NCI-H510A (cell line): ENCODE data around the gene ARF6.
"Not testable (repeated sequence)": the region's sequence is repeated elsewhere in the genome, so short reads cannot be mapped to it uniquely, and the experiment has no call there.

ENCODE experiments used
- DNase-seq: peaks from one replicate; lab custom pipeline; 2025; lab: John Stamatoyannopoulos, UW

The ARF6 gene

DNA sequence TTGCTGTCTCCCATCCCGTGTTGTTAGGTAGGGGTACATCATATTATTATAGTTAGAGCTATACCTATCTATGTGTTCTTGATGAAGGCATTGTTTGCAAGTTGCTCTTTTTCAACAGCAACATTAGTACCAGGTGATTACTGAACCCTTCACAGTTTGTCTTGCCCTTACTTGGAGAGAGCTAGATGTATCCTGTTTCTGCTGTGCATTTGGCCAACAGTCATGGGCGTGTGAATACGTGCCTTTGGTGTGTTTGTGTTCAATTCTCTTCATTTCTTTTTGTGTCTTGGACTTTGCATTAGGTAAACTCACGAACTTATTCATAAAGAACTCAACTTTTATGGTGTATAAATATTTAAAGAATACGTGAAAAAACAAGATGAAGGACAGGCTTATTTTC, 14.3 kb downstream of the ARF6 start:
- no peak for DNase-seq

DNA sequence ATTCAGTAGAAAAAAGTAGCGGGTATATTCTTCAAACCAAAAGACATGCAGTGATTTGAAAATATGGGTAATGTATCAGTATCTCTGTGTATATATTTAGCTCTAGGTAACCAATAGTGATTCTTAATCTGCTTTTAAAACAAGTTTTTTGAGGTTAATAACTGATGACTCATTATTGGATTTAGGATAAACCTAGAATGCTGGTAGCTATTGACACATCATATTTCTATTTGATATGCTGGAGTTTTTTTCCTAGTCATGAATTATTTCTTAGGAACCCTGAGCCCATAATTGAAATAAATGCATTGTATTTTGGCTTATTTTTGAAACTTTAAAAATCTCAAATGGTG, 15.5 kb downstream of the ARF6 start:
- no peak for DNase-seq

DNA sequence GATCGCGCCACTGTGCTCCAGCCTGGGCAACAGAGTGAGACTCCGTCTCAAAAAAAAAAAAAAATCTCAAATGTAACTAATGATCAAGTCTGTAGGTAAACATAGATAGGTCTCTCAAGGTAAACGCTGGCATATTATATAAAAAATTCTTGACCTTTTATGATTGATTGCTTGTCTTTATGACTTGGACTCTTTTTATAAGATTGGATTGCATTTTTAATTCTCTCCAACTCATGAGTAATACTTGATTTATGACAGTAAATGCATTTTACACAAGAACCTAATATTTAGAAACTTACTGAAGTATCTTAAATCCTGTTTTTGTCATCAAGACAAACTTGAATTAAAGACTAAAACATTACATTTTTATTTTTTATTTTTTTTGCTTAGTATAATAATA, 16.1 kb downstream of the ARF6 start:
- no peak for DNase-seq

DNA sequence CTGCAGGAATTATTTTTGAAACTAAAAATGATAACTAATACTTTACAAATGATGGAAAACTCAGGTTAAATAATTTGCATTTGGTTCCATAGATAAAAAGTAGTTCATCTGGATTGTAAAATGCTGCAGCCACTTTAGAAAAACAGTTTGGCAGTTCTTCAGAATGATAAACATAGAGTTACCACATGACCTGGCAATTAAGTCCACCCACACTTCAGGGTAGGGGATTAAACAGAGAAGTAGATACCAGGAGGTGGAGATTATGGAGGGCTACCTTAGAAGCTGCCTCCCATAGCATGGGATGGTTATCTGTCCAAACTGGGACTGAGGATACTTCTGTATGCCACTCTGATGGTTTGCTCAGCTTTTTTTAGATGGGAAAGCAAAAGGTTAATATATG, 22.2 kb downstream of the ARF6 start:
- DNase-seq = no peak

DNA sequence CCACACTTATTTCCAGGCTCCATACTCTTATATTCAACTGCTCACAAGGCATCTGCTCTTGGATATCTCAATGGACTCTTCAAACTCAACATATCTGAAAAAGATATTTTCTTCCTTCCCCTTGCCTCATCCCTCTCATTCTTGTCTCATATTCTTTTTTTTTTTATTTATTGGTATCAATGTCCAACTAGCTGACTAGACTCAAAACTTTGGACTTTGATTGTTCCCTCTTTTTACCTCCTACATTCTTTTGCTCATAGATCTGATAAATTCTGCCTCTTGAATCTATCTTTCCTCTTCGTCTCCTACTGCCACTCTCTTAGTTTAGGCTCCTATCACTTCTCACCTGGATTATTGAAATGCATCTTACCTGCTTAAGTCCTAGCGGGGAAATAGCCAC, 25.8 kb downstream of the ARF6 start:
- DNase-seq = no peak

DNA sequence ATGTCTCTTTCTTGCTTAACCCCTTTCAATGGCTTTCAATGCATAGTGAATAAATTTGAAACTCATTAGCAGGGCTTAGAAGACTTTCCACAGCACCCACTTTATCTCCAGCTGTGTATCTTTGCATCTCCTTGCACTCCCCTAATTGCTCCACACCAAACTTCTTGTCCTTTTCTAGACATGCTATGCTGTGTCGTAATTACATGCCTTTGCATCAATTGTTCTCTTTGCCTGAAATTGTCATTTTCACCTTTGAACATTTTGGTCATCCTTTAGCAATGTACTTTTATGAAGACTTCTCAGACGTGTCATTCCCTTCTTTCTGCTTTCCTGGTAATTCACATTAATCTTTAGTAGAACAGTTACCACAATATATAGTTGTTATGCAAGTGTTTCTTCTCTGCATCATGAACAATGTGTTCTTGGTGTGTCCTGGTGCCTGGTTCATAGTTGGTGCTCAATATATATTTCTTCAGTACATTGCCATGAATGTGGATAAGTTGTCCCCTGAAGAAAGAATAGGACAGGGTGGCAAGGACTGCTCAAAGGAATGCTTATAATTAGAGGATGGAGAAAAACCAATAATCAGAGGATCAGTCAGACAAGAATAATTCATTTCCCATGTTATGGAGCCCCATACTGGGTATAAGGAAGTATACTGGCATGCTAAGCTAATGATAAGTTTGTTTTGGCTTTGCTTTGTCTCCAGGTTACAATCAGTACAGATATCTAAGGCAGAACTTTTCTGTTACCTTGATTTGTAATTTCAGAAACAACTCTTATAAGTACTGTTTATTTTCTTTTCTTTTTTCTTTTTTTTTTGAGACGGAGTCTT, 27.2 kb downstream of the ARF6 start:
- no peak for DNase-seq

DNA sequence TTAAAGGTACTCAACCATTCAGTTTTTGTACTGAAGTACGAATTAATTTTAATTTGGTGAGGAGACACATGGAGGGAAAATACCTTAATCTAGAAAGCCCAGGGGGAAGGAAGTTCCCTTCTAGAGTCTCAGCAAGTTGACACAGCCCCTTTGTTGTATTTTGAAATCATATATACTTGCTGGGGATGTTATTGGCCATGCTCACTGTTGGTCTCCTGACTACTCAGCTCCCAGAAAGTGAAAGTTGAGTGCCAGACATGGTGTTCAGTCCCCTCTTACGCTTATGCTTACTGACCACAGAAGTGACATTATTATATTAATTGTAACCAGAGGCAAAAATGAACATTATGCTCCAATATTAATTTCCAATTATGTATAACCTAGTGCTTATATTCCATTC, 28.1 kb downstream of the ARF6 start:
- DNase-seq = no peak

DNA sequence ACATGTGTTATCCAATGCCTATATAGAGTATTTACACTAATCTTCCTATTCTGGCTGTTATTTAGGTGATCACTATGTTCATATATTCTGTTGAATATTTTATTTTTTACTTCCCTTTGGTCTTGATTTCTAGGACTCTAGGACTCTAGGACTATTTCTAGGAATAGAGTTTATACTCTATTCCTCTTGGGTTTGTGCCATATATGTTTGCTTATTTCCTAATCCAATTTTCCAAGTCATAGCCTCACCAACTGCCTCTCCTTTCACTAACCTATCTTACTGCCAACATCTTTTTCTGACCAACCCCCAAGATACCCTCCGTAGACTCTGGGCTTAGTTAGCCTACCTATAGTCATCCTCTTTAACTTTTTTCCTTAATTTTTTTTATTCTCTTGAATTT, 28.5 kb downstream of the ARF6 start:
- no peak for DNase-seq

DNA sequence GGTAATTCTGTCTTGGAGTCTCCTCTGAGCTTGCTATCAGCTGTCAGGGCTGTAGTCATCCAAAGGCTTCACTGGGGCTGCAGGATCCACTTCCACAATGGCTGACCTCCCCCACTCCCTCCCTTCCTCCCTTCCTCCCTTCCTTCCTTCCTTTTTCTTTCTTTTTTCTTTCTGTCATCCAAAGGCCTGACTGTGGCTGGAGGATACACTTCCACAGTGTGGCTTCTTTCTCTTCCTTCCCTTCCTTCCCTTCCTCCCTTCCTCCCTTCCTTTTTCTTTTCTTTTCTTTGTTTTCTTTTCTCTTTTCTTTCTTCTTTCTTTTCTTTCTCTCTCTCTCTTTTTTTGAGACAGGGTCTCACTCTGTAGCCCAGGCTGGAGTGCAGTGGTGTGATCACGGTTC, 30.6 kb downstream of the ARF6 start:
- DNase-seq = no peak

DNA sequence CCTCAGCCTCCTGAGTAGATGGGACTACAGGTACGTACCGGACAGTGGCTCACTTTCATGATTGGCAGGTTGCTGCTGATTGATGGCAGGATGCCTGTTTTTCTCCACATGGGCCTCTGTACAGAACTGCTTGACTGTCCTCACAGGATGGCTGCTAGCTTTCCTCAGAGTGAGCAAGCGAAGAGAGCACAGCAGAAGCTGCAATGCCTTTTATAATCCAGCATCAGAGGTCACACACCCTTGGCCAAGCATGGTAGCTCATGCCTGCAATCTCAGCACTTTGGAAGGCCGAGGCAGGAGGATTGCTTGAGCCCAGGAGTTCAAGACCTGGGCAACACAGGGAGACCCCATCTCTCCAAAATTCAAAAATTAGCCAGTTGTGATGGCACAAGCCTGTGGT, 31.0 kb downstream of the ARF6 start:
- DNase-seq = no peak

DNA sequence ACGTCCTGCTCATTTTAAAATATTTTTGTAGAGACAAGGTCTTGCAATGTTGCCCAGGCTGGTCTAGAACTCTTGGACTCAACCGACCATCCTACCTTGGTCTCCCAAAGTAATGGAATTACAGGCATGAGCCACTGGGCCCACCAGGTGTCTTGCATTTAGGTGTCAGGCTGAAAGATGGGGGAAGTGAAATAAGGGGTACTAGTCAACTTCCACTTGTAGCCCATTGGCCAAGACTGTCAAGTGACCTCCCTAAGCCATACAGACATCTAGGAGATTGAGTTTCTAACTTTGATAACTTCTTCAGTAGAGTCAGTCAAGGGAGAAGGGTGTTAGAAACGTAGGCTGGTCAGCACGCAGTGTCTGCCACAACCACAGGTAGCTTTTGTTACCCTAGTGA, 32.0 kb downstream of the ARF6 start:
- DNase-seq = no peak

DNA sequence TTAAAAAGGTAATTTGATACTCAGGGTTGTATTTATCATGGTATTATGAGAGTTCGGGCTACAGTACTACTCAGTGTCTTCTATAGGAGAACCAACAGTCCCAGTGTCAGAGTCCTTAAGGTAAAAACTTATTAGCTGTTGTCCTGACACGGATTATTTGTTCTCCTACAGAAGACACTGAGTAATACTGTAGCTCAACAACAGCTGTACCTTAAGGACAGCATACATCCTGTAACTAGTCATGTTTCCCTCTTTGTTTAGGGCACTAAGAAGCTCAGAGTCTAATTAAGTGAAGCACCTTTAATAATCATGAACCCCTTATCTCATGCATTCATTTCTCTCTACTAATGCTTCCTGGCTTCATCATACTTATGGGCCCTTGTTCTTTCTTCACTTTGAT, 33.9 kb downstream of the ARF6 start:
- no peak for DNase-seq

DNA sequence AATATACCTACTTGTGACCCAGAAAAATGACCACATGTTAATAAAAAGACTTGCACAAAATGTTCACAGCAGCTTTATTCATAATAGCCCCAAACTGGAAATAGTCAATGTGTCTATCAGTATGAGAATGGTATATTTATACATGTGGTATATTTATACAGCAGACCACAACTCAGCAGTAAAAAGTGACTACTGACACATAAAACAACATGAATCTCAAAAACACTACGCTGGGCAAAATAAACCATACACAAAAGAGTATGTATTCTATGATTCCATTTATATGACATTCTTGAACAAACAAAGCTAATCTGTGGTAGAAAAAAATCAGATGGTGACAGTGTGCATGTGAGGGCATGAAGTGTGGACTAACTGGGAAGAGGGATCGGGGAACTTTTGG, 35.1 kb downstream of the ARF6 start:
- DNase-seq = no peak

DNA sequence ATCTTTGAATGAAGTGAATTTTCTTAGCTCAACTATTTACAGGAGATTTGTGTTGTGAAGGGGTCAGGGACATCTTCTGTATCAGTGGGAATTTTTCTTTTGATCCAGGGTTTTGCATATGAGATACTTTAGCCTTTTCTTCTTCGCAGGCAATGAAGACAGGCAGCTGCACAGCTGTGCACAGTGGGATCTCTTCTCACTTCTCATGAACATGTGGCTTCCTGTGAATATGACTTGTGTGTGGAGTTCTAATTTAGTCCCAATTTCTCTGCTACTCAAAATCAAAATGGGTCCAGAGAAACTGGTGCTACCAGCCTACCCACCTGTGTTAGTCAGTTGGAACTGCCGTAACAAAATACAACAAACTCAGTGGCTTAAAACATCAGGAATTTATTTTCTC, 37.8 kb downstream of the ARF6 start:
- no peak for DNase-seq

DNA sequence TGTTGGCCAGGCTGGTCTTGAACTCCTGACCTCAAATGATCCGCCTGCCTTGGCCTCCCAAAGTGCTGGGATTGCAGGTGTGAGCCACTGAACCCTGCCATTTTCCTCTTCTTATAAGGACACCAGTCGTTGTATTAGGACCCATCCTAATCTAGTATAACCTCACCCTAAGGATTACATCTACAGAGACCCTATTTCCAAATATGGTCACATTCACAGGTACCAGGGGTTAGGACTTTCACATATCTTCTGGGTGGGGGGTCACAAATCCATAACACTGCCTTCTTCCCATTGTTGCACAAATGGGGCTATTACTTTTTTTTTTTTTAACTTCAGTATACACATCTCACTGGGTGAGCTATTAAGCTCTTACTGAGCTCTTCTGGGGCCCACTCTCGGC, 38.6 kb downstream of the ARF6 start:
- DNase-seq = no peak

DNA sequence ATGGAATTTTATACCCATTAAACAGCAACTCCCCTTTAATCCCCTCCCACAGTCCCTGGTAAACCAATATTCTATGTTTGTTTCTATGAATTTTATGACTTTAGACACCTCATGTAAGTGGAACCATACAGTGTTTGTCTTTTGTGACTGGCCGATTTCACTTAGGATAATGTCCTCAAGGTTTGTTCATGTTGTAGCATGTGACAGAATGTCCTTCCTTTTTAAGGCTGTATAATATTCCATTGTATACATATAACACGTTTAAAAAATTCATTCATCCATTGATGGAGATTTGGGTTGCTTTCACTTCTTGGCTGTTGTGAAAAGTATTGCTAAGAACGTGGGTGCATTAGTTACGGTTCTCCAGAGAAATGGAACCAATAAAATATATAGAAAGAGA, 40.2 kb downstream of the ARF6 start:
- DNase-seq = no peak

DNA sequence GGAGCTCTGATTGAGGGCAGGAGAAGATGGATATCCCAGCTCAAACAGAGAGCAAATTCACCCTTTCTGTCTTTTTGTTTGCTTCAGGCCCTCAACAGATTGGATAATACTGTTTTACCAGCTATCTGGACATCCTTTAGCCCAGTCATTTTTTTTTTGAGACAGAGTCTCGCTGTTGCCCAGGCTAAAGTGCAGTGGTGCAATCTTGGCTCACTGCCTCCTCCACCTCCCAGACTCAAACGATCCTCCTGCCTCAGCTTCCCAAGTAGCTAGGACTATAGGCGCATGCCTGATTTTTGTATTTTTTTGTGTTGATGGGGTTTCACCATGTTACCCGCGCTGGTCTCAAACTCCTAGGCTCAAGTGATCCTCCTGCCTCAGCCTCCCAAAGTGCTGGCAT, 40.8 kb downstream of the ARF6 start:
- DNase-seq = no peak

DNA sequence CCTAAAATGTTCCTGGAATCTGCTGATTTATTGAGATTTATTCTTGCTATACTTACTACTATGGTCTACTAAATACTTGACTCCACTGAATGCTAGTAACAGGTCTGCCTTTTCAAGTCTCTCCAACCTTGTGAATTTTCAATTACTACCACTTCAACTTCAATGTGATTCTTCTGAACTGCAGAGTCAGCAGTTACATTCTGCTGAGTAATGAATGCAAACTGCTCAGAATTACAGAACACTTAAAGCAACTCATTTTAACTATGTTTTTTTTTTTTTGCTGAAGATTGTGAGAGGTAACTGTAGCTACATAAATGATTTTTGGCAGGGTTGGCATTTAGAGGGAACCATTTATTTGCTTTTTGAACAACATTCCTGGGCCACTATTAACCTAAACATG, 41.8 kb downstream of the ARF6 start:
- DNase-seq = no peak

DNA sequence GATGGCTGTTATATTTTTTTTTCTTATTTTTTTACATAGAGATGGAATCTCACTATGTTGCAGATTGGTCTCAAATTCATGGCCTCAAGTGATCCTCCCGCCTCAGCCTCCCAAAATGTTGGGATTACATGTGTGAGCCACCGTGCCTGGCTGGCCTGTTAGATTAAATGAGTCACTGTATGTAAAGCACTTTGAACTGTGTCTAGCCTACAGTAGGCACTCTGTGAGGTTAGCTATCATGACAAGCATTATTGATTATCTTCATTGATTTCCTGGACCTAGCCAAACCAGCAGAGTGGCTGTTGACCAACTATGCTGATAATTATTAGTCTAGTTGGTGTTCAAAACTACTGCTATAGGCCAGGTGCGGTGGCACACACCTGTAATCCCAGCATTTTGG, 42.6 kb downstream of the ARF6 start:
- DNase-seq = no peak

DNA sequence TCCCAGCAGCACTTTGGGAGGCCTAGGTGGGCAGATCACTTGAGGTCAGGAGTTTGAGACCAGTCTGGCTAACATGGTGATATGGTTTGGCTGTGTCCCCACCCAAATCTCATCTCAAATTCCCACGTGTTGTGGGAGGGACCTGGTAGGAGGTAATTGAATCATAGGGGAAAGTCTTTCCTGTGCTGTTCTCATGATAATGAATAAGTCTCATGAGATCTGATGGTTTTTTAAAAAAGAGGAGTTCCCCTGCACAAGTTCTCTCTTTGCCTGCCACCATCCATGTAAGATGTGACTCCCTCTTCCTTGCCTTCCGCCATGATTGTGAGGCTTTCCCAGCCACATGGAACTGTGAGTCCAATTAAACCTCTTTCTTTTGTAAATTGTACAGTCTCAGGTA, 43.4 kb downstream of the ARF6 start:
- DNase-seq = not testable (repeated sequence)

DNA sequence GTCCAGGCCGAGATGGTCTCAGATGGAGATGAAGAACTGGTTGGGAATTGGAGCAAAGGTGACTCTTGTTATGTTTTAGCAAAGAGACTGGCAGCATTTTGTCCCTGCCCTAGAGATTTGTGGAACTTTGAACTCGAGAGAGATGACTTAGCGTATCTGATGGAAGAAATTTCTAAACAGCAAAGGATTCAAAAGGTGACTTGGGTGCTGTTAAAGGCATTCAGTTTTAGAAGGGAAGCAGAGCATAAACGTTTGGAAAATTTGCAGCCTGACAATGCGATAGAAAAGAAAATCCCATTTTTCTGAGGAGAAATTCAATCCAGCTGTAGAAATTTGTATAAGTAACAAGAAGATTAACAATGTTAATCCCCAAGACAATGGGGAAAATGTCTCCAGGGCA, 44.0 kb downstream of the ARF6 start:
- not testable (repeated sequence) for DNase-seq

DNA sequence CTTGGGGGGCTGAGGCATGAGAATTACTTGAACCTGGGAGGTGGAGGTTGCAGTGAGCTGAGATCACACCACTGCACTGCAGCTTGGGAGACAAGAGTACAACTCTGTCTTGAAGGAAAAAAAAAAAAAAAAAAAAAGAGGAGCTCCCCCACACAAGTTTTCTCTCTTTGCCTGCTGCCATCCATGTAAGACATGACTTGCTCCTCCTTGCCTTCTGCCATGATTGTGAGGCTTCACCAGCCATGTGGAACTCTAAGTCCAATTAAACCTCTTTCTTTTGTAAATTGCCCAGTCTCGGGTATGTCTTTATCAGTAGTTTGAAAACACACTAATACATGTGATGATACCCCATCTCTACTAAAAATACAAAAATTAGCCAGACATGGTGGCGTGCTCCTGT, 46.3 kb downstream of the ARF6 start:
- not testable (repeated sequence) for DNase-seq

DNA sequence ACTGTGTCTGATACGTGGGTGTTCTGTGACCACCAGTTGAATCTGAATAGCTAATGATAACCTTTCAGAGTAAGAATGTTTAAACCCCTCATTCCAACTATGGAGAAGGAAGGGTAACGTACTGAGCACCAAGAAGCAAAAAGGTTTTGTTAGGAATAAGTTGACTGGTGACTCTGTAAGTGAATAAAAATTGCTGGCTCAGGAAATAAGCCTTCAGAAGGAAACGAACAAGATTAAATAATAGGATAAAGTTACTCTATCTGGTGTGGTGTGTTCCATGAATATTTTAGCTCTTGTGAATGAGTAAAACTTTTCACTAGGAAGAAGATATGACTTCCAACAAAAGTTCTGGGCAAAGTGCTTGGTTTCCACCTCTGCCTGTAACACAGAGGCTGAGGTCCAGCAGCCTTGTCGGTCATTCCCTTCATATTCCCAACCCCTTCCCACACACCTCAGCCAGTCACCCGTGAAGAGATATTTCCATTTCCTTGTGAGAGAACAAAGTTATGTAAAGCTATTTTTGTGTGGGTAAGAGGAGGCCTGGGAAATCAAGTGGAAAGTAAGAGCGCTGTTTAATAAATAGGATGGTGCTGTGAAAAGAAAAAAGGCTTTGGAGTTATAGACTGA, 47.1 kb downstream of the ARF6 start:
- no peak for DNase-seq

DNA sequence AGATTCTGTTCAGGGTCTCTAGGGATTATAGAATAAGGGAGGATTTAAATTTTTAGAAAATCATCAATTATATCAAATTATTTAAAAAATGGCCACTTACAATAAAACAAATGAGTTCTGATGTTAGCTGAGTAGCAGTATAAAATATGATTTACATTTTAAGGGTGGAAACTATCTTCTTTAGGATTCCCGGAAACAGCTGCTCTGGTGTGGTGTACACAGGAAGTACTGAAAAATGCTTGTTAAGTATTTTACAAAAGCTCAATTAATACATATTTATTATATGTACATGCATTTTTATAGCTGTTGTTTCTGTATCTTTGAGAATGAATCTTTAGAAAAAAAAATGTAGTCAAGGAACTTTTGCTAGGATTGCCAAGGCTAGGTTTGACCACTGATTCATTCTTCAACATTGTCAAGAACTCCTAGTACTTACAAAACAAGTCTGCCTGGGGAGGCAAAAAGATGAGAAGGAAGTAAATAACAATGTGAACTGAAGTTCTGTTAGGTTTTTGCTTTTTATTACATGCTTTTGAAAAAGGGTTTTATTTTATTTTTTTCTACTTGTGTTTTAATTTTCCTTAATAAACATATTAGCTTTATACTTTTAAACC, 48.0 kb downstream of the ARF6 start:
- DNase-seq = no peak
